ENCODE results near the gene NMUR2. TPM values are rescaled to one million over a fixed set of nuclear protein-coding genes. Genes with fewer than 3 reads are reported as not detected.

Gene NMUR2
- total and polyA plus RNA-seq, 2 experiments from 2014 or later = not detected

DNA sequence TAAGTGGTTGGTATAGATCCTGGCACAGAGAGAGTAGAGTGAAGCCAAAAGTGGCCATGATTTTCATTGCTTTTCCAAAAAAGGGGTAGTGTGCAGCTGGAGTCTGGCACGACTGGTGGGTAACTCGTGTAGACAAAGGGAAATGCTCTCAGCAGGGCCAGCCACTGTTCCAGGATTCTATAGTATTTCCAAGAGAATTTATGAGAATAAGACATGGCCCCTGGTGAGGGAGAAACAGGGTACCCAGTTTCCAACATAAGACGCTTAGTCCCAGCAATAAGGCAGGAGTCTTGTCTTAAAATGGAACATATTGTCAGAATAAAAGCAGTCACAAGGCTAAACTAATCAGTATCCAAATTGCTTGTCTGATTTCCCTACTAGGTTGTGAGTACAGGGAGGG, 52.1 kb downstream of the NMUR2 start:
- Histone ChIP-seq H4K20me1 (replicated peaks; ENCODE audit: insufficient read depth) (no peaks in the 10 kb centered on the region), H3K27ac (ENCODE audit: low read depth) (no peak overlapping the region), H3K36me3 (ENCODE audit: insufficient read depth) (no peaks in the 10 kb centered on the region), H3K4me2 (no peak overlapping the region), H3K9me2 (ENCODE audit: insufficient read depth) (no peaks in the 10 kb centered on the region), H3F3A (replicated peaks; ENCODE audit: low read depth) (no peaks in the 10 kb centered on the region), H3K4me1 (ENCODE audit: insufficient read depth) (no peaks in the 10 kb centered on the region), H3K79me2 (replicated peaks; ENCODE audit: insufficient read depth) (no peaks in the 10 kb centered on the region), H2AFZ (no peak overlapping the region), H3K4me3 (no peak overlapping the region), H3K27me3 (ENCODE audit: insufficient read depth) (no peaks in the 10 kb centered on the region)
- Mint-ChIP-seq H3K36me3 (ENCODE audit: low read depth) (no peaks in the 10 kb centered on the region; the same call in 2 of the 3 replicates), H3K27ac (no peak overlapping the region), H3K4me1 (no peaks in the 10 kb centered on the region), H3K9me3 (peaks cover 11% of the 10 kb centered on the region; the same call in 2 of the 3 replicates), H3K4me3 (no peak overlapping the region), H3K27me3 (ENCODE audit: insufficient read depth, low read depth, poor library complexity) (no peaks in the 10 kb centered on the region)
- DNase-seq (ENCODE audit: low spot score) (no peak), ATAC-seq (no peak)
- TF ChIP-seq ZNF331 (CRISPR knock-in tag; IDR thresholded peaks at IDR 0.05; ENCODE audit: low read depth) = no peak
- no peak for TF ChIP-seq STAT1 (IDR thresholded peaks at IDR 0.05; ENCODE audit: unreplicated experiment)
- no peak for TF ChIP-seq EZH2phosphoT487 (IDR thresholded peaks at IDR 0.05; ENCODE audit: unreplicated experiment)
- TF ChIP-seq, protein P1, sequence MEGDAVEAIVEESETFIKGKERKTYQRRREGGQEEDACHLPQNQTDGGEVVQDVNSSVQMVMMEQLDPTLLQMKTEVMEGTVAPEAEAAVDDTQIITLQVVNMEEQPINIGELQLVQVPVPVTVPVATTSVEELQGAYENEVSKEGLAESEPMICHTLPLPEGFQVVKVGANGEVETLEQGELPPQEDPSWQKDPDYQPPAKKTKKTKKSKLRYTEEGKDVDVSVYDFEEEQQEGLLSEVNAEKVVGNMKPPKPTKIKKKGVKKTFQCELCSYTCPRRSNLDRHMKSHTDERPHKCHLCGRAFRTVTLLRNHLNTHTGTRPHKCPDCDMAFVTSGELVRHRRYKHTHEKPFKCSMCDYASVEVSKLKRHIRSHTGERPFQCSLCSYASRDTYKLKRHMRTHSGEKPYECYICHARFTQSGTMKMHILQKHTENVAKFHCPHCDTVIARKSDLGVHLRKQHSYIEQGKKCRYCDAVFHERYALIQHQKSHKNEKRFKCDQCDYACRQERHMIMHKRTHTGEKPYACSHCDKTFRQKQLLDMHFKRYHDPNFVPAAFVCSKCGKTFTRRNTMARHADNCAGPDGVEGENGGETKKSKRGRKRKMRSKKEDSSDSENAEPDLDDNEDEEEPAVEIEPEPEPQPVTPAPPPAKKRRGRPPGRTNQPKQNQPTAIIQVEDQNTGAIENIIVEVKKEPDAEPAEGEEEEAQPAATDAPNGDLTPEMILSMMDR (conservative IDR thresholded peaks at IDR 0.05; ENCODE audit: low read depth in 2 of 2) = no peak
- no peak for TF ChIP-seq ZNF114 (CRISPR knock-in tag; IDR thresholded peaks at IDR 0.05)
- TF ChIP-seq POLR2AphosphoS5 (IDR thresholded peaks at IDR 0.05; ENCODE audit: low read depth) = no peak
- TF ChIP-seq NANOG (IDR thresholded peaks at IDR 0.05; ENCODE audit: borderline replicate concordance) = no peak
- TF ChIP-seq, protein P2, sequence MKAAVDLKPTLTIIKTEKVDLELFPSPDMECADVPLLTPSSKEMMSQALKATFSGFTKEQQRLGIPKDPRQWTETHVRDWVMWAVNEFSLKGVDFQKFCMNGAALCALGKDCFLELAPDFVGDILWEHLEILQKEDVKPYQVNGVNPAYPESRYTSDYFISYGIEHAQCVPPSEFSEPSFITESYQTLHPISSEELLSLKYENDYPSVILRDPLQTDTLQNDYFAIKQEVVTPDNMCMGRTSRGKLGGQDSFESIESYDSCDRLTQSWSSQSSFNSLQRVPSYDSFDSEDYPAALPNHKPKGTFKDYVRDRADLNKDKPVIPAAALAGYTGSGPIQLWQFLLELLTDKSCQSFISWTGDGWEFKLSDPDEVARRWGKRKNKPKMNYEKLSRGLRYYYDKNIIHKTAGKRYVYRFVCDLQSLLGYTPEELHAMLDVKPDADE (IDR thresholded peaks at IDR 0.05) = no peak
- no peak for TF ChIP-seq JUNB (IDR thresholded peaks at IDR 0.05; ENCODE audit: unreplicated experiment)
- TF ChIP-seq, protein P3, sequence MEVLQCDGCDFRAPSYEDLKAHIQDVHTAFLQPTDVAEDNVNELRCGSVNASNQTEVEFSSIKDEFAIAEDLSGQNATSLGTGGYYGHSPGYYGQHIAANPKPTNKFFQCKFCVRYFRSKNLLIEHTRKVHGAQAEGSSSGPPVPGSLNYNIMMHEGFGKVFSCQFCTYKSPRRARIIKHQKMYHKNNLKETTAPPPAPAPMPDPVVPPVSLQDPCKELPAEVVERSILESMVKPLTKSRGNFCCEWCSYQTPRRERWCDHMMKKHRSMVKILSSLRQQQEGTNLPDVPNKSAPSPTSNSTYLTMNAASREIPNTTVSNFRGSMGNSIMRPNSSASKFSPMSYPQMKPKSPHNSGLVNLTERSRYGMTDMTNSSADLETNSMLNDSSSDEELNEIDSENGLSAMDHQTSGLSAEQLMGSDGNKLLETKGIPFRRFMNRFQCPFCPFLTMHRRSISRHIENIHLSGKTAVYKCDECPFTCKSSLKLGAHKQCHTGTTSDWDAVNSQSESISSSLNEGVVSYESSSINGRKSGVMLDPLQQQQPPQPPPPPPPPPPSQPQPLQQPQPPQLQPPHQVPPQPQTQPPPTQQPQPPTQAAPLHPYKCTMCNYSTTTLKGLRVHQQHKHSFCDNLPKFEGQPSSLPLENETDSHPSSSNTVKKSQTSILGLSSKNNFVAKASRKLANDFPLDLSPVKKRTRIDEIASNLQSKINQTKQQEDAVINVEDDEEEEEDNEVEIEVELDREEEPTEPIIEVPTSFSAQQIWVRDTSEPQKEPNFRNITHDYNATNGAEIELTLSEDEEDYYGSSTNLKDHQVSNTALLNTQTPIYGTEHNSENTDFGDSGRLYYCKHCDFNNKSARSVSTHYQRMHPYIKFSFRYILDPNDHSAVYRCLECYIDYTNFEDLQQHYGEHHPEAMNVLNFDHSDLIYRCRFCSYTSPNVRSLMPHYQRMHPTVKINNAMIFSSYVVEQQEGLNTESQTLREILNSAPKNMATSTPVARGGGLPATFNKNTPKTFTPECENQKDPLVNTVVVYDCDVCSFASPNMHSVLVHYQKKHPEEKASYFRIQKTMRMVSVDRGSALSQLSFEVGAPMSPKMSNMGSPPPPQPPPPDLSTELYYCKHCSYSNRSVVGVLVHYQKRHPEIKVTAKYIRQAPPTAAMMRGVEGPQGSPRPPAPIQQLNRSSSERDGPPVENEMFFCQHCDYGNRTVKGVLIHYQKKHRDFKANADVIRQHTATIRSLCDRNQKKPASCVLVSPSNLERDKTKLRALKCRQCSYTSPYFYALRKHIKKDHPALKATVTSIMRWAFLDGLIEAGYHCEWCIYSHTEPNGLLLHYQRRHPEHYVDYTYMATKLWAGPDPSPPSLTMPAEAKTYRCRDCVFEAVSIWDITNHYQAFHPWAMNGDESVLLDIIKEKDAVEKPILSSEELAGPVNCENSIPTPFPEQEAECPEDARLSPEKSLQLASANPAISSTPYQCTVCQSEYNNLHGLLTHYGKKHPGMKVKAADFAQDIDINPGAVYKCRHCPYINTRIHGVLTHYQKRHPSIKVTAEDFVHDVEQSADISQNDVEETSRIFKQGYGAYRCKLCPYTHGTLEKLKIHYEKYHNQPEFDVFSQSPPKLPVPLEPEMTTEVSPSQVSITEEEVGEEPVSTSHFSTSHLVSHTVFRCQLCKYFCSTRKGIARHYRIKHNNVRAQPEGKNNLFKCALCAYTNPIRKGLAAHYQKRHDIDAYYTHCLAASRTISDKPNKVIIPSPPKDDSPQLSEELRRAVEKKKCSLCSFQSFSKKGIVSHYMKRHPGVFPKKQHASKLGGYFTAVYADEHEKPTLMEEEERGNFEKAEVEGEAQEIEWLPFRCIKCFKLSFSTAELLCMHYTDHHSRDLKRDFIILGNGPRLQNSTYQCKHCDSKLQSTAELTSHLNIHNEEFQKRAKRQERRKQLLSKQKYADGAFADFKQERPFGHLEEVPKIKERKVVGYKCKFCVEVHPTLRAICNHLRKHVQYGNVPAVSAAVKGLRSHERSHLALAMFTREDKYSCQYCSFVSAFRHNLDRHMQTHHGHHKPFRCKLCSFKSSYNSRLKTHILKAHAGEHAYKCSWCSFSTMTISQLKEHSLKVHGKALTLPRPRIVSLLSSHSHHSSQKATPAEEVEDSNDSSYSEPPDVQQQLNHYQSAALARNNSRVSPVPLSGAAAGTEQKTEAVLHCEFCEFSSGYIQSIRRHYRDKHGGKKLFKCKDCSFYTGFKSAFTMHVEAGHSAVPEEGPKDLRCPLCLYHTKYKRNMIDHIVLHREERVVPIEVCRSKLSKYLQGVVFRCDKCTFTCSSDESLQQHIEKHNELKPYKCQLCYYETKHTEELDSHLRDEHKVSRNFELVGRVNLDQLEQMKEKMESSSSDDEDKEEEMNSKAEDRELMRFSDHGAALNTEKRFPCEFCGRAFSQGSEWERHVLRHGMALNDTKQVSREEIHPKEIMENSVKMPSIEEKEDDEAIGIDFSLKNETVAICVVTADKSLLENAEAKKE (CRISPR knock-in tag; IDR thresholded peaks at IDR 0.05) = no peak
- no peak for TF ChIP-seq EZH2 (IDR thresholded peaks at IDR 0.05; ENCODE audit: low read depth, unreplicated experiment)
- TF ChIP-seq, protein P4, sequence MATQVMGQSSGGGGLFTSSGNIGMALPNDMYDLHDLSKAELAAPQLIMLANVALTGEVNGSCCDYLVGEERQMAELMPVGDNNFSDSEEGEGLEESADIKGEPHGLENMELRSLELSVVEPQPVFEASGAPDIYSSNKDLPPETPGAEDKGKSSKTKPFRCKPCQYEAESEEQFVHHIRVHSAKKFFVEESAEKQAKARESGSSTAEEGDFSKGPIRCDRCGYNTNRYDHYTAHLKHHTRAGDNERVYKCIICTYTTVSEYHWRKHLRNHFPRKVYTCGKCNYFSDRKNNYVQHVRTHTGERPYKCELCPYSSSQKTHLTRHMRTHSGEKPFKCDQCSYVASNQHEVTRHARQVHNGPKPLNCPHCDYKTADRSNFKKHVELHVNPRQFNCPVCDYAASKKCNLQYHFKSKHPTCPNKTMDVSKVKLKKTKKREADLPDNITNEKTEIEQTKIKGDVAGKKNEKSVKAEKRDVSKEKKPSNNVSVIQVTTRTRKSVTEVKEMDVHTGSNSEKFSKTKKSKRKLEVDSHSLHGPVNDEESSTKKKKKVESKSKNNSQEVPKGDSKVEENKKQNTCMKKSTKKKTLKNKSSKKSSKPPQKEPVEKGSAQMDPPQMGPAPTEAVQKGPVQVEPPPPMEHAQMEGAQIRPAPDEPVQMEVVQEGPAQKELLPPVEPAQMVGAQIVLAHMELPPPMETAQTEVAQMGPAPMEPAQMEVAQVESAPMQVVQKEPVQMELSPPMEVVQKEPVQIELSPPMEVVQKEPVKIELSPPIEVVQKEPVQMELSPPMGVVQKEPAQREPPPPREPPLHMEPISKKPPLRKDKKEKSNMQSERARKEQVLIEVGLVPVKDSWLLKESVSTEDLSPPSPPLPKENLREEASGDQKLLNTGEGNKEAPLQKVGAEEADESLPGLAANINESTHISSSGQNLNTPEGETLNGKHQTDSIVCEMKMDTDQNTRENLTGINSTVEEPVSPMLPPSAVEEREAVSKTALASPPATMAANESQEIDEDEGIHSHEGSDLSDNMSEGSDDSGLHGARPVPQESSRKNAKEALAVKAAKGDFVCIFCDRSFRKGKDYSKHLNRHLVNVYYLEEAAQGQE (IDR thresholded peaks at IDR 0.05; ENCODE audit: unreplicated experiment) = no peak
- TF ChIP-seq CREB1 (CRISPR knock-in tag; IDR thresholded peaks at IDR 0.05; ENCODE audit: low read depth) = no peak

Measured in GM23338 (cell line).